Breast epithelium (tissue), 4 donors: ENCODE measurements around the gene LPAR2. TPM values are rescaled to one million over a fixed set of nuclear protein-coding genes. Genes with fewer than 3 reads are reported as not detected.

Experiments
- DNase-seq, 2 donors: peaks; one replicate each; pipeline ENCODE4 v3.0.0-alpha.2; 2019; ENCODE audit warnings: low spot score in 2 of 2
- H3K27ac ChIP-seq, 2 donors: fragments of 200-600 bp; sonication (generic) in 1 of 2; one replicate each; pipeline ENCODE4 v1.5.1; 2016 to 2019; ENCODE audit warnings: mild to moderate bottlenecking in 1 of 2
- H3K27me3 ChIP-seq, 2 donors: fragments of 200-600 bp; sonication (generic) in 1 of 2; one replicate each; pipeline versions ENCODE4 v1.5.1 to v1.6.0; 2017 to 2019; ENCODE audit warnings: control low read depth in 1 of 2, mild to moderate bottlenecking in 1 of 2
- H3K36me3 ChIP-seq: fragments of 200-600 bp; one replicate; pipeline ENCODE4 v1.5.1; 2019
- H3K4me1 ChIP-seq, 2 donors: fragments of 200-600 bp; sonication (generic); one replicate each; pipeline ENCODE4 v1.5.1; 2016 to 2019; ENCODE audit warnings: control low read depth in 1 of 2
- H3K4me3 ChIP-seq, 3 donors: fragments of 200-600 bp; sonication (generic); 1 replicate in 2 of 3; 2 replicates in 1 of 3; pipeline ENCODE4 v1.5.1; 2016 to 2019; ENCODE audit warnings: mild to moderate bottlenecking in 3 of 3, moderate library complexity in 2 of 3
- H3K9me3 ChIP-seq, 2 donors: fragments of 200-600 bp; sonication (generic) in 1 of 2; one replicate each; pipeline ENCODE4 v1.5.1; 2016 to 2019; ENCODE audit warnings: control low read depth in 1 of 2
- CTCF ChIP-seq, 3 donors: fragments of 450-650 bp; IDR thresholded peaks; one replicate each; pipeline ENCODE4 v1.5.1; 2016 to 2017; ENCODE audit warnings: antibody characterized with exemption in 3 of 3, mild to moderate bottlenecking in 3 of 3, moderate library complexity in 3 of 3
- POLR2A ChIP-seq: fragments of 450-650 bp; IDR thresholded peaks from one replicate; pipeline ENCODE4 v1.6.1; 2016; ENCODE audit warnings: antibody characterized with exemption, mild to moderate bottlenecking, moderate library complexity
- POLR2AphosphoS5 ChIP-seq, 3 donors: sonication (generic); formaldehyde crosslinking; IDR thresholded peaks; one replicate each; pipeline ENCODE4 v1.6.1; 2017; ENCODE audit warnings: antibody characterized with exemption in 3 of 3
- intact Hi-C: fragments of 100-400 bp; cut with DNase I; formaldehyde crosslinking; loops from one replicate; pipeline ENCODE4 v1.15.1; 2023; ENCODE audit warnings: low total_unique reads
- total RNA-seq, 3 donors: library from RNA; depleted of rRNA; stranded (reverse); fragments of >200 nt; gene quantifications; one replicate each; pipeline ENCODE4 v1.1.0, GENCODE V29; 2016

Gene LPAR2
- total RNA-seq, 3 donors from 2014 or later = 3.2 to 17.1 (median 16.4) TPM

GRCh38 chr19:19634516-19635312 lies 6.7 kb upstream of the LPAR2 start:
- TF ChIP-seq POLR2A = no peak
- no peak for TF ChIP-seq CTCF (IDR thresholded peaks at IDR 0.05)
- TF ChIP-seq POLR2AphosphoS5 (IDR thresholded peaks at IDR 0.05) = no peak
- Histone ChIP-seq H3K36me3 (no peaks in the 10 kb centered on the region), H3K4me3 (no peak overlapping the region), H3K4me1 (no peaks in the 10 kb centered on the region), H3K27me3 (no peaks in the 10 kb centered on the region), H3K9me3 (no peaks in the 10 kb centered on the region), H3K27ac (no peak overlapping the region)
- intact Hi-C loops = no loop called here
- DNase-seq = no peak

GRCh38 chr19:19633711-19634515 lies 5.9 kb upstream of the LPAR2 start:
- no peaks in the 10 kb centered on the region for H3K36me3 ChIP-seq

GRCh38 chr19:19632661-19633060 lies 4.6 kb upstream of the LPAR2 start:
- Histone ChIP-seq H3K27ac (no peak overlapping the region), H3K36me3 (no peaks in the 10 kb centered on the region), H3K9me3 (no peaks in the 10 kb centered on the region), H3K4me1 (no peaks in the 10 kb centered on the region), H3K27me3 (no peaks in the 10 kb centered on the region), H3K4me3 (no peak overlapping the region)
- no peak for DNase-seq
- TF ChIP-seq CTCF (IDR thresholded peaks at IDR 0.05) = no peak
- no peak for TF ChIP-seq POLR2A
- no peak for TF ChIP-seq POLR2AphosphoS5 (IDR thresholded peaks at IDR 0.05)
- intact Hi-C loops = no loop called here

More at GRCh38 chr19:19633711-19634515, 5.9 kb upstream of the LPAR2 start:
- Histone ChIP-seq H3K27ac (no peak overlapping the region), H3K9me3 (no peaks in the 10 kb centered on the region), H3K27me3 (no peaks in the 10 kb centered on the region), H3K4me1 (no peaks in the 10 kb centered on the region), H3K4me3 (no peak overlapping the region)
- TF ChIP-seq CTCF (IDR thresholded peaks at IDR 0.05) (no peak), POLR2AphosphoS5 (IDR thresholded peaks at IDR 0.05) (no peak), POLR2A (no peak)
- DNase-seq = no peak
- intact Hi-C loops = no loop called here

GRCh38 chr19:19631346-19631745 lies 3.3 kb upstream of the LPAR2 start:
- Histone ChIP-seq H3K27ac (no peak overlapping the region), H3K4me1 (no peaks in the 10 kb centered on the region), H3K27me3 (no peaks in the 10 kb centered on the region), H3K36me3 (no peaks in the 10 kb centered on the region), H3K9me3 (no peaks in the 10 kb centered on the region), H3K4me3 (no peak overlapping the region)
- DNase-seq = no peak
- intact Hi-C loops = no loop called here
- TF ChIP-seq POLR2A = no peak
- no peak for TF ChIP-seq CTCF (IDR thresholded peaks at IDR 0.05)
- no peak for TF ChIP-seq POLR2AphosphoS5 (IDR thresholded peaks at IDR 0.05)

GRCh38 chr19:19630426-19630825 lies 2.4 kb upstream of the LPAR2 start:
- no peak for DNase-seq
- Histone ChIP-seq H3K36me3 (no peaks in the 10 kb centered on the region), H3K4me1 (no peaks in the 10 kb centered on the region), H3K27me3 (no peaks in the 10 kb centered on the region), H3K4me3 (no peak overlapping the region), H3K9me3 (no peaks in the 10 kb centered on the region), H3K27ac (no peak overlapping the region)
- no peak for TF ChIP-seq CTCF (IDR thresholded peaks at IDR 0.05)
- TF ChIP-seq POLR2A = no peak
- no peak for TF ChIP-seq POLR2AphosphoS5 (IDR thresholded peaks at IDR 0.05)
- intact Hi-C loops = no loop called here
